DLD1 (cell line): ENCODE measurements around the gene ZNF547.
"Not testable (repeated sequence)": the region's sequence is repeated elsewhere in the genome, so short reads cannot be mapped to it uniquely, and the experiment has no call there.

Experiments
- in situ Hi-C: cut with HindIII; loops from 2 replicates; pipeline ENCODE4 v1.10.0; 2017; ENCODE audit warnings: low sequenced_read_pairs

The ZNF547 gene

DNA sequence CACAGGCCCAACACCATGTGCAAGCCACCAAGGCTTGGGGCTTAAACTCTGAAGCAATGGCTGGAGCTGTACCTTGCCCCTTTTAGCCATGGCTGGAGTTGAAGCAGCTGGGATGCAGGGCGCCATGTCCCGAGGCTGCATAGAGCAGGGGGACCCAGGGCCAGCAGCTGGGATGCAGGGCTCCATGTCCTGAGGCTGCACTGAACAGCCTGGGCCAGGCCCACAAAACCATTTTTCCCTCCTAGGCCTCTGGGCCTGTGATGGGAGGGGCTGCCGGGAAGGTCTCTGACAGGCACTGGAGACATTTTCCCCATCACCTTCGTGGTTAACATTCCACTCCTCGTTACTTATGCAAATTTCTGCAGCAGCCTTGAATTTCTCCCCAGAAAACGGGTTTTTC is 10.8 kb downstream of the ZNF547 start:
- in situ Hi-C loops: no loop called here

DNA sequence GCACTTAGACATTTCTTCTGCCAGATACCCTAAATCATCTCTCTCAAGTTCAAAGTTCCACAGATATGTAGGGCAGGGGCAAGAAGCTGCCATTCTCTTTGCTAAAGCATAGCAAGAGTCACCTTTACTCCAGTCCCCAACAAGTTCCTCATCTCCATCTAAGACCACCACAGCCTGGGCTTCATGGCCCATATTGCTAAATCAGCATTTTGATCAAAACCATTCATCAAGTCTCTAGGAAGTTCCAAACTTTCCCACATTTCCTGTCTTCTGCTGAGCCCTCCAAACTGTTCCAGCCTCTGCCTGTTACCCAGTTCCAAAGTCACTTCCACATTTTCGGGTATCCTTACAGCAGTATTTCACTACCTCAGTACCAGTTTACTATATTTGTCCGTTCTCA is 11.3 kb downstream of the ZNF547 start:
- in situ Hi-C loops: not testable (repeated sequence)

DNA sequence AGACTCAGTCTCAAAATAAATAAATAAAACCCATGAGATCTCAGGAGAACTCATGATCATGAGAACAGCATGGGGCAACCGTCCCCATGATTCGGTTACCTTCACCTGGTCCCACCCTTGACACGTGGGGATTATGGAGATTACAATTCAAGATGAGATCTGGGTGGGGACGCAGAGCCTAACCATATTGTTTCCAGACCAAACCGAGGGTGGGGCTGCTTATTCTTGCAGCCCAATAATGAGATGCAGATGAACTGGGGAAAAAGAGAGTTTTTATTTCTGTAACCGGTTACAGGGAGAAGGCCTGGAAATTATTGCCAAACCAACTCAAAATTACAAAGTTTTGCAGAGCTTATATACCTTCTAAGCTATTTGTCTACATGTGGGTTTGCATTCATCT is 12.8 kb downstream of the ZNF547 start:
- in situ Hi-C loops: no loop called here

DNA sequence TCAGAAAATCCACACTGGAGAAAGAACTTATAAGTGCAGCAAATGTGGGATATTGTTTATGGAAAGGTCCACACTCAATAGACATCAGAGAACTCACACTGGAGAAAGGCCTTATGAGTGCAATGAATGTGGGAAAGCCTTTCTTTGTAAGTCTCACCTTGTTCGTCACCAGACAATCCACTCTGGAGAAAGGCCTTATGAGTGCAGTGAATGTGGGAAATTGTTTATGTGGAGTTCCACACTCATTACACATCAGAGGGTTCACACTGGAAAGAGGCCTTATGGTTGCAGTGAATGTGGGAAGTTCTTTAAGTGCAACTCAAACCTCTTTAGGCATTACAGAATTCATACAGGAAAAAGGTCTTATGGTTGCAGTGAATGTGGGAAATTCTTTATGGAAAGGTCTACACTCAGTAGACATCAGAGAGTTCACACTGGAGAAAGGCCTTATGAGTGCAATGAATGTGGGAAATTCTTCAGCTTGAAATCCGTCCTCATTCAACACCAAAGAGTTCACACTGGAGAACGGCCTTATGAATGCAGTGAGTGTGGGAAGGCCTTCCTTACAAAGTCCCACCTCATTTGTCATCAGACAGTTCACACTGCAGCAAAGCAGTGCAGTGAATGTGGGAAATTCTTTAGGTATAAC is 14.3 kb downstream of the ZNF547 start:
- in situ Hi-C loops: no loop called here

DNA sequence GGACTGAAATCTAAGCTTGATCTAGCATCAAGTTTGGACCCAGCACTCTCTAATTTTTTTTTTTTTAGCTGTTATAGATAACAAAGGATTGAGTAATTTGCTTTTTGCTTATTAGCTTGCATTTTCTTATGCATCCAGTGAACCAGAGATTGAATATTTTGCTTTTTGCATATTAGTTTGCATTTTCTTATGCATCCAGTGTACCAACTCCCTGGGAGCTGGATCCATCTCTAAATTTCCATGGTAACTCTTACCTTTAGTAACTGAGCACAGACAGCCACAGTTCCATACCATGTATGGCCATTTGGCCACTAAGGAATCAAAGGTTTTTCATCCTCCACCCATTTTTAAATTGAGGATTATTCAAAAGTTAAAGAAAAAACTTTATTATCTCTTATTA is 17.6 kb downstream of the ZNF547 start:
- in situ Hi-C loops: no loop called here

DNA sequence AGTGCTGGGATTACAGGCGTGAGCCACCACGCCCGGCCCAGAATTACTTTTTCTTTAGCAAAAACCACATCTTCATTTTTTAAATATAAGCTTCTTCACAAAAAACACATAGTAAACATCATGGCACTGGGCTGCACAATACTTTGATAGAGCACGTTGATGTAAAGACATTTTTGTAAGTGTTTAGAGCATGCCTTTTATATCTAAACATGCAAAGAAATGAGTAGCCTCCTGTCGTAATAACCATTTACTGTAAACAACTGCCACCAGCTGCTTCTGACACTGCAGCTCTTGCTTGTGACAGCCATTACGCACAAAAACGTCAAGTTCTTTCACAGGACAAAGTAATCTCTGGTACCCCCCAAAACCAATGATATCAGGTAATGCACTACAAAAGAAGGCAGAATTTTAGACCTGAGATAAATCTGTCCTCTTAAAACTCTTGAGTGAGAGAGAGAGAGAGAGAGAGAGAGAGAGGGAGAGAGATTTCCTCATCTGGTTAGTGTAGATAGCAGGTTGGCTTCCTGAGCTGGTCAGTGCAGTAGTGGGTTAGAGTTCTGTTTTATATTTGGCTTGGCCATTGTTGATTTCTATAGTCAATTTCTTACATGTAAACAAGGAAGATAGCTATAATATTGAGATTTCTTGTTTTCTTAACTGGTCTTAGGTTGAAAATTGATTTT is 19.6 kb downstream of the ZNF547 start:
- in situ Hi-C loops: no loop called here

DNA sequence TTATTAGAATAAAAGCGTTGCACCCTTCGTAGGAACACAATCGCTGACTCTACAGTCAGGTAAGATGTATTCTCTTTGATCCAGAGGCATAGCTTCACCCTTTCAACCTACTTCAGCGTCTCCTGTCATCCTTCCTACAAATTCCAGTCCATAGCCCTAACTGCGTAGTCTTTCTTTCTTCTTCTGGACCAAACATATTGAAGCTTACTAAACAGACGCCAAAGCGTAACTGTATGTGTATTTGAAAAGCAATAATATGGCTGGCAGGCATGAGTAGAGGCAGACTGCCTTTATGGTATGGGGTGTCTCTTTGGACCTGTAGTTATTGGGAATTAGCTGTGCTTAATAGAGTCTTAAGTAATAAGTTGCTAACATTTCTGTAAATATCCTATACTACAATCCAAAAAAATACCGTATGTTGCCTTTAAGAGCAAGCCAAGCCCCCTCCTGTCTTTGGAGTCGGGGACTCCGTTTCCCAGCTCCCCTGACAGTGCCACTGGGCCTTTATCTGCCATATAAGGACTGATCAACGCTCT is 25.9 kb downstream of the ZNF547 start:
- in situ Hi-C loops: no loop called here

DNA sequence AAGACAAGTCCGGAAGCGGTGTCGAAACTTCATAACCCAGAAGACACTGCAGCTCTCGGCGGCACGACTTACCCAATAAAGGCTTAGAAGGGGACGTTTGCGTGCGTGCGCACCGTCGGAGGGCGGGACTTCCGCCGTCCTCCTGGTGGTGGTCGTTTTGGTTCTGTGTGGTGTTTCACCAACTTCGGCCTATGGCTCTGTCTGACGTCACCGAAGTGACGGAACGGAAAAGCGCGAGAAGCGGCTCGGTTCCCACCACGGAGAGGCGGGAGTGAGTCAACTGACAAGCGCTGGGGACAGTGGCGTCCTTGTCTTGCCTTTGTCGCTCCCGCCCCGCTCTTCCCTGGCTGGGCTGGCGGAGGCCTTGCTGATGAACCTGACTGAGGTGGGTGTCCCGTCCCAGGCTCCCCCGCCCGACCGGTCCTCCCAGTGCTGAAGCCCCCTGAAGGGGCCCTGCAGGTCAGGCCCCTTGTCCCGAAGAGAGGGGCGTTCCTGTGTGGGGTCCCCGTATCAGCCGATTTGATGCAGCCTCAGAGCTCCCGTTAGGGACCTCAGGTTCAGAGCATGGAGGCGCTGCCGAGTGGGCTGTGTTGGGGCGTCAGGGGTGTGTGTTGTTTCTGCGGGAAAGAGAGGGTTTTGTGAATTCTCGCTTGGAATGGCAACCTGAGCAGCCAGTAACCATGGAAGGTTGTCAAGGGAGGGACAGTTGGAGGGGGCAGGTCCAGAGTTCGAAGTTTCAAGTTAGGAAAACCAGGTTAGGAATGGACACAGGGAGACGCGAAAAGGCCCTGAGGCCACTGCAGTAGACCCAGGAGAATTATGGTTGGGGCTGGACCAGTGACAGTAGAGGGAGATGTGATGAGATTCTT is 26.6 kb downstream of the ZNF547 start, which contains the start of gene ZNF548:
TSS of gene ZNF548 (plus strand) at position 125 of the 869 bp plus-strand sequence. CDS start at position 371, 246 bp downstream.
- in situ Hi-C loops: no loop called here

DNA sequence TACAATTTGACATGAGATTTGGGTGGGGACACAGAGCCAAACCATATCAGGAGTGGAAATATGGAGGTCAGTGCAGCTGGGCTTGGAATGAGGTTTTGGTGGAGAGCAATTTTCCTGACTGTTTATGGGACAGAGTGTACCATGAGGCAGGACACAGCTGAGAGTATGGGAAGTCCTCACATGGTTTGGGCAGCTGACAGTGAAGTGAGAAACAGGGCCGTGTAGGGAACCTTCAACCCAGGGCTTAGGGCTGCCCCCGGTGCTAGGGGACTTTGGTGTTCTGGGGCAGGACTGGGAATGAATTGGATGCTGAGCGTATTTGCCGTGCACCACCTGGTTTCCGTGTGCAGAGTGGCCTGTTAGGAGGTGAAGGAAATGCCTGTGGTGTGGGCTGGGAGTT is 32.4 kb downstream of the ZNF547 start:
- in situ Hi-C loops: no loop called here

DNA sequence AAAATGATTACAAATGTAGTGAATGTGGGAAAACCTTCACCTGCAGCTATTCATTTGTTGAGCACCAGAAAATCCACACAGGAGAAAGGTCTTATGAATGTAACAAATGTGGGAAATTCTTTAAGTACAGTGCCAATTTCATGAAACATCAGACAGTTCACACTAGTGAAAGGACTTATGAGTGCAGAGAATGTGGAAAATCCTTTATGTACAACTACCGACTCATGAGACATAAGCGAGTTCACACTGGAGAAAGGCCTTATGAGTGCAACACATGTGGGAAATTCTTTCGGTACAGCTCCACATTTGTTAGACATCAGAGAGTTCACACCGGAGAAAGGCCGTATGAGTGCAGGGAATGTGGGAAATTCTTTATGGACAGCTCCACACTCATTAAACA is 35.5 kb downstream of the ZNF547 start:
- in situ Hi-C loops: no loop called here

DNA sequence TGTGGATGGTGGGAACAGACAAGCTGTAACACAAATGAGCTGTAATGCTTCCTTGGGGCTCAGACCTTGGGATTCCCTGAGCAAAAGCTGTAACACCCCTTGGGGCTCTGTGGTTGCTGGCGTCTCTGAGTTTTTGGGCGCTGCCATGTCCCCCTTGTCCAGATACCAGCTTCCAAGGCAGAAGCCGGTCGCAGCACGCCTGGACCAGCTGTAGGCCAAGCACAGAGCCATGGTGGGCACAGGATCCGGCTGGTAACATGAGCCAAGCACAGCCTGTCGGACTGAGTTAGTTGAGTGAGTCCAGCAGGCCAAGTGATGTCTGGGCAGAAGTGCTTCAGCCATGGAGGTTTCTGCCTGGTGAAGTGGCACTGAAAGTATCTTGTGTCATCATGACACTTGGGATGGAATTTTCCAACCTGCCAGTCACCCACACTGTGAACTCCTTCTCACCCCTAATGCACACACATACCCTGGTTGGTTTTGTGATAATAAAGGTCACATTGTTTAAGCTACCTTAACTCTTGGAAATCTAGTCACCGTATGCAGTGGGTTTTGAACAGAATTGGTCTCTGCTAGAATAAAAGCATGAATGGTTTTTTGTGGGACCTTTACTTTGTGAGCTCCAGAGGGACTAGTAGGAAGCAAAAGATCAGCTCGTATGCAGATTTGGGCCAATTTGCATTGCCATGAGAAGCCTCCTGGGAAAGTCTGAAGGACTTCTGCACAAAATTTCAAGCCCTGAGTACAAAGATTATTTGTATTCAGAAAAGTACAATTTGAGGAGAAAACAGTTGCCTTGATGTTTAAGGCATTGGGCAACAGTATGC is 40.6 kb downstream of the ZNF547 start:
- in situ Hi-C loops: no loop called here

DNA sequence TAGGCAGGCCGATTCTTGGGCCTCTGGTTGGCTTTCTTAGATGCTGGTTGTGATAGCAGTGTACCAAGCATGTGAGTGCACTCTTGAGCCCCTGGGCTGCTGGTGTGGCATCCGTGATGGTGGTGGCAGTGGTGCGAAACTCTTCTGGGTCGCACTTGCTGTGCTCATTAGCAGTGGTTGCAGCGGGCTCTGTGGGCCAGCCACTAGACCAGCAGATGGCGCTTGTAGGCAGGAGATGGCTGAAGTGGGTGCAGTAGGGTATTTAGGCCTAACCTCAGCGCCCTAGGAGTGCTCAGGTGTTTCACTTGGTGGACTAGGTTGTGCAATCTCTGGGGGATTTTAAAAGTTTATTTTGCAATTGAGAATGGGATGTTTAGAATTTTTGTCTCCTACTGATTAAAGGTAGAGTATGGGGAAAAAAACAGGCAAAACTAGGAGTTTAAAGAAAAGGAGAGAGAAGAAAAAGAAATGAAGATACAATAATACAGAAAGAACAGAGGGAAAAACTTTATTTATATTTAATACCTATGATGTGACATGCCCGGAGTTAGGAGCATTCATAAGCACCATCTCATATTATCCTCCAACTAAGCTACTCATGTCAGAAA is 43.3 kb downstream of the ZNF547 start:
- in situ Hi-C loops: no loop called here

DNA sequence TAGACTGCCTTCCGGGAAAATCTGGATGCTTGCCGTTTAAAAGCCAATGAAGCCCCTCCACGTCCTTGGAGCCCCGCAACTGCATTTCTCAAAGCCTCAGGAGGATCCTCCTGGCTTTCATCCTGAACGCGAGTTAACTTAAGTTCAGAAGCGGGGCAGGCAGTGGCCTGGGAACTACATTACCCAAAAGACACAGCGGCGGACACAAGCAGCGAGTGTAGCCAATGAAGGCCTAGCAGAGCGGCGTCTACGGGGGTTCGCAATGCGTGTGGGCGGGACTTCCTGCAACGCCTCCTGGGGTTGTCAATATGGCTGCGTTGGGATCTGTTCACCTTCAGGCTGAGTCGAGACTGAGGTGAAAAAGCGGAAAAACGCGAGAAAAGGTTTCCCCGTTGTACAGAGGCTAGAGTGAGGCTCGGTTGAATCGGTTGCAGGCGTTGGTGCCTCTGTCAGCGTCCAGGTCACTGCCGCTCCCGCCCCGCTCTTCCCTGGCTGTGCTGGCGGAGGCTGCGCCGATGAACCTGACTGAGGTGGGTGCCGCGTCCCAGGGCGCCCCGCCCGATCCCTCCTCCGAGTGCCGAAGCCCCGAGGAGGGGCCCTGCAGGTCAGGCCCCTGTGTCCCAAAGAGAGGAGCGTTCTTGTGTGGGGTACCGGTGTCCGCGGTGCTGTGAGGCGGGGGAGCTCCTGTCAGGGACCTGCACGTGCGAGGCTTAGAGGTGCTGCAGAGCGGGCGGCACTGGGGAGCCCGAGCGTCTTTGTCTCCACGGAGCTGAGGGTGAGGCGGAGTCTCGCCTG is 47.7 kb downstream of the ZNF547 start, which contains the start of gene ZNF17:
TSS of gene ZNF17 (plus strand) at position 285 of the 795 bp plus-strand sequence. CDS start 2,455 bp downstream, outside the sequence.
- in situ Hi-C loops: no loop called here

DNA sequence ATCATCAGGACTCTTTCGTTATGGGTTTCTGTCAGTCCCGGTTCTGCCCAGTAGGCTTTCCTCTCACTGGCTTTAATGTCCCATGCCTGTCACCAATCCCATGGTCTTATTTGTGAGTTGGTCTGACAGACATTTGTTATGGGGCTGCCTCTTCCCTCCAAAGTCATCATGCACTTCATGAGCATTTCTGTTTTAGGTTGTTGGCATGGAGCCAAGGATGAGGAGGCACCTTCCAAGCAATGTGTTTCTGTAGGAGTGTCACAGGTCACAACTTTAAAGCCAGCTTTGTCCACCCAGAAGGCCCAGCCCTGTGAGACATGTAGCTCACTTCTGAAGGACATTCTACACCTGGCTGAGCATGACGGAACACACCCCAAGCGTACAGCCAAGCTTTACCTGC is 56.1 kb downstream of the ZNF547 start:
- in situ Hi-C loops: no loop called here

DNA sequence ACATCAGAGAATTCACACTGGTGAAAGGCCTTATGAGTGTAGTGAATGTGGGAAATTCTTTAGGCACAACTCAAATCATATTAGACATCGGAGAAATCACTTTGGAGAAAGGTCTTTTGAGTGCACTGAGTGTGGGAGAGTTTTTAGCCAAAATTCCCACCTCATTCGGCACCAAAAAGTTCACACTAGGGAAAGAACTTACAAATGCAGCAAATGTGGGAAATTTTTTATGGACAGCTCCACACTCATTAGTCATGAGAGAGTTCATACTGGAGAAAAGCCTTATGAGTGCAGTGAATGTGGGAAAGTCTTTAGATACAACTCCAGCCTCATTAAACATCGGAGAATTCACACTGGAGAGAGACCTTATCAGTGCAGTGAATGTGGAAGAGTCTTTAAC is 57.7 kb downstream of the ZNF547 start:
- in situ Hi-C loops: no loop called here
